ENCODE results near the gene LUZP4.

Gene LUZP4

GRCh38 chrX:115289465-115289864 lies at the start of gene LUZP4:
Gene LUZP4 (plus strand): TSS chrX:115289715. CDS start chrX:115289760, 45 bp downstream.
- TF ChIP-seq GATA2 (IDR thresholded peaks at IDR 0.05; ENCODE audit: low read depth, low read length): no peak
- no peak for TF ChIP-seq GATA3 (IDR thresholded peaks at IDR 0.05; ENCODE audit: low read depth, low read length)

GRCh38 chrX:115251458-115252233 lies 37.9 kb upstream of the LUZP4 start:
- TF ChIP-seq GATA3 (IDR thresholded peaks at IDR 0.05; ENCODE audit: low read depth, low read length): no peak
- TF ChIP-seq GATA2 (IDR thresholded peaks at IDR 0.05; ENCODE audit: low read depth, low read length): no peak

GRCh38 chrX:115255003-115255402 lies 34.5 kb upstream of the LUZP4 start:
- no peak for TF ChIP-seq GATA2 (IDR thresholded peaks at IDR 0.05; ENCODE audit: low read depth, low read length)
- TF ChIP-seq GATA3 (IDR thresholded peaks at IDR 0.05; ENCODE audit: low read depth, low read length): no peak

- TF ChIP-seq GATA2 (IDR thresholded peaks at IDR 0.05; ENCODE audit: low read depth, low read length) (no peak), GATA3 (IDR thresholded peaks at IDR 0.05; ENCODE audit: low read depth, low read length) (no peak)
These were observed 31.8 kb upstream of the LUZP4 start for GRCh38 chrX:115257711-115258110.

GRCh38 chrX:115259238-115259875 lies 30.2 kb upstream of the LUZP4 start:
- TF ChIP-seq GATA3 (IDR thresholded peaks at IDR 0.05; ENCODE audit: low read depth, low read length): no peak
- TF ChIP-seq GATA2 (IDR thresholded peaks at IDR 0.05; ENCODE audit: low read depth, low read length): no peak

- no peak for TF ChIP-seq GATA2 (IDR thresholded peaks at IDR 0.05; ENCODE audit: low read depth, low read length)
- TF ChIP-seq GATA3 (IDR thresholded peaks at IDR 0.05; ENCODE audit: low read depth, low read length): no peak
These were observed 29.2 kb upstream of the LUZP4 start for GRCh38 chrX:115260330-115260729.

- TF ChIP-seq GATA2 (IDR thresholded peaks at IDR 0.05; ENCODE audit: low read depth, low read length) (no peak), GATA3 (IDR thresholded peaks at IDR 0.05; ENCODE audit: low read depth, low read length) (no peak)
These were observed 28.4 kb upstream of the LUZP4 start for GRCh38 chrX:115261148-115261547.

GRCh38 chrX:115264009-115264408 lies 25.5 kb upstream of the LUZP4 start:
- TF ChIP-seq GATA2 (IDR thresholded peaks at IDR 0.05; ENCODE audit: low read depth, low read length) (peak; percentile 46; the same call in 1 of the 2 replicates), GATA3 (IDR thresholded peaks at IDR 0.05; ENCODE audit: low read depth, low read length) (peak; percentile 60; the same call in 1 of the 2 replicates)

- no peak for TF ChIP-seq GATA2 (IDR thresholded peaks at IDR 0.05; ENCODE audit: low read depth, low read length)
- no peak for TF ChIP-seq GATA3 (IDR thresholded peaks at IDR 0.05; ENCODE audit: low read depth, low read length)
These were observed 23.2 kb upstream of the LUZP4 start for GRCh38 chrX:115266300-115266699.

GRCh38 chrX:115268421-115268820 lies 21.1 kb upstream of the LUZP4 start:
- TF ChIP-seq GATA2 (IDR thresholded peaks at IDR 0.05; ENCODE audit: low read depth, low read length): no peak
- TF ChIP-seq GATA3 (IDR thresholded peaks at IDR 0.05; ENCODE audit: low read depth, low read length): no peak

GRCh38 chrX:115269051-115269683 lies 20.3 kb upstream of the LUZP4 start:
- TF ChIP-seq GATA3 (IDR thresholded peaks at IDR 0.05; ENCODE audit: low read depth, low read length): no peak
- no peak for TF ChIP-seq GATA2 (IDR thresholded peaks at IDR 0.05; ENCODE audit: low read depth, low read length)

GRCh38 chrX:115284877-115285276 lies 4.6 kb upstream of the LUZP4 start:
- TF ChIP-seq GATA3 (IDR thresholded peaks at IDR 0.05; ENCODE audit: low read depth, low read length) (no peak), GATA2 (IDR thresholded peaks at IDR 0.05; ENCODE audit: low read depth, low read length) (no peak)

GRCh38 chrX:115297189-115297588 lies 7.7 kb downstream of the LUZP4 start:
- no peak for TF ChIP-seq GATA3 (IDR thresholded peaks at IDR 0.05; ENCODE audit: low read depth, low read length)
- no peak for TF ChIP-seq GATA2 (IDR thresholded peaks at IDR 0.05; ENCODE audit: low read depth, low read length)

GRCh38 chrX:115311139-115311538 lies 21.6 kb downstream of the LUZP4 start:
- no peak for TF ChIP-seq GATA2 (IDR thresholded peaks at IDR 0.05; ENCODE audit: low read depth, low read length)
- no peak for TF ChIP-seq GATA3 (IDR thresholded peaks at IDR 0.05; ENCODE audit: low read depth, low read length)
